HCT116 (cell line): ENCODE results near the gene SCG3. TPM values are rescaled to one million over a fixed set of nuclear protein-coding genes. Genes with fewer than 3 reads are reported as not detected.

Experiments
- ATAC-seq: fragments of 200-7000 bp; cut with Tn5 transposase; 2 replicates; pipeline ENCODE4 v1.9.1; 2020; ENCODE audit warnings: mild to moderate bottlenecking, moderate library complexity
- BruUV-seq: library from RNA; stranded (reverse); fragments of 400-500 nt; replicated peaks from 2 replicates; lab custom pipeline; 2021; lab: Mats Ljungman, UMichigan
- CTCF ChIA-PET: fragments of 300-600 bp; sonication (Branson Sonifier 250); formaldehyde crosslinking; loops from one replicate; lab custom pipeline; 2021; ENCODE audit warnings: antibody characterized with exemption; lab: Charles Lee
- POLR2A ChIA-PET: fragments of 300-600, 350-600 bp; sonication (Branson Sonifier 250); formaldehyde crosslinking; loops from one replicate; lab custom pipeline; 2021; ENCODE audit warnings: antibody characterized with exemption; lab: Charles Lee
- RAD21 ChIA-PET, 2 experiments: fragments of 300-600 bp; sonication (Branson Sonifier 250); formaldehyde crosslinking; loops; one replicate each; lab custom pipeline; 2023; ENCODE audit warnings: low total read pairs in 2 of 2; ENCODE audit not compliant: uncharacterized antibody in 2 of 2, unreplicated experiment in 2 of 2, low non-redundant PET in 1 of 2; lab: Charles Lee
- DNase-seq: peaks from one replicate; pipeline ENCODE4 v3.0.0-alpha.2; 2010; ENCODE audit warnings: low read depth, low spot score
- H2AFZ ChIP-seq: fragments of 200-600 bp; shearing (Covaris generic), sonication (generic); 2 replicates; pipeline ENCODE4 v1.6.1; 2017; ENCODE audit warnings: low read depth, mixed run types, mixed read lengths, antibody characterized with exemption, low read length; ENCODE audit not compliant: poor library complexity, severe bottlenecking
- H3K27ac ChIP-seq: 2 replicates; pipeline ENCODE4 v1.5.1; 2012; ENCODE audit warnings: low read depth, low read length
- H3K27me3 ChIP-seq: fragments of 200-600 bp; sonication (generic); 2 replicates; pipeline ENCODE4 v1.6.1; 2016; ENCODE audit warnings: mixed run types, low read length, mixed read lengths; ENCODE audit not compliant: insufficient read depth
- H3K36me3 ChIP-seq, 2 experiments: fragments of 200-500 bp in 1 of 2; fragments of 200-600 bp in 1 of 2; sonication (Bioruptor generic) in 1 of 2; sonication (generic) in 1 of 2; 2 replicates each; pipeline versions ENCODE4 v1.5.1 to v1.6.1; 2014 to 2016; ENCODE audit warnings: low read length in 2 of 2, inconsistent platforms in 1 of 2, mixed read lengths in 1 of 2, mixed run types in 1 of 2; ENCODE audit not compliant: insufficient read depth in 2 of 2, control insufficient read depth in 1 of 2
- H3K4me1 ChIP-seq, 2 experiments: fragments of 200-600 bp in 1 of 2; sonication (generic) in 1 of 2; 2 replicates each; pipeline versions ENCODE4 v1.5.1 to v1.6.1; 2012 to 2017; ENCODE audit warnings: low read length in 2 of 2, inconsistent platforms in 1 of 2, mild to moderate bottlenecking in 1 of 2, mixed read lengths in 1 of 2, mixed run types in 1 of 2, moderate library complexity in 1 of 2; ENCODE audit not compliant: insufficient read depth in 2 of 2, control insufficient read depth in 1 of 2
- H3K4me2 ChIP-seq: fragments of 200-600 bp; sonication (generic); 2 replicates; pipeline ENCODE4 v1.6.1; 2017; ENCODE audit warnings: mixed run types, low read length, mixed read lengths
- H3K4me3 ChIP-seq, 2 experiments: fragments of 200-600 bp in 1 of 2; sonication (generic) in 1 of 2; replicated peaks in 1 of 2; 2 replicates each; pipeline ENCODE4 v1.5.1; 2011 to 2016; ENCODE audit warnings: low read length in 2 of 2, control low read depth in 1 of 2, low read depth in 1 of 2, mild to moderate bottlenecking in 1 of 2, mixed read lengths in 1 of 2, mixed run types in 1 of 2
- H3K79me2 ChIP-seq: fragments of 200-600 bp; sonication (generic); 2 replicates; pipeline ENCODE4 v1.6.1; 2017; ENCODE audit warnings: mild to moderate bottlenecking, mixed run types, low read length, moderate library complexity, mixed read lengths; ENCODE audit not compliant: insufficient read depth
- H3K9ac ChIP-seq: fragments of 200-600 bp; sonication (generic); 2 replicates; pipeline ENCODE4 v1.6.1; 2016; ENCODE audit warnings: low read length, mixed read lengths
- H3K9me2 ChIP-seq: fragments of 200-600 bp; sonication (generic), shearing (Covaris generic); 2 replicates; pipeline ENCODE4 v1.6.1; 2017; ENCODE audit warnings: mixed run types, mild to moderate bottlenecking, moderate library complexity; ENCODE audit not compliant: insufficient read depth
- H3K9me3 ChIP-seq, 2 experiments: fragments of 200-500 bp in 1 of 2; fragments of 200-600 bp in 1 of 2; sonication (Bioruptor generic) in 1 of 2; sonication (generic) in 1 of 2; 2 replicates each; pipeline ENCODE4 v1.6.1; 2014 to 2017; ENCODE audit warnings: low read length in 2 of 2, mixed read lengths in 2 of 2, inconsistent platforms in 1 of 2, low read depth in 1 of 2, mild to moderate bottlenecking in 1 of 2, mixed run types in 1 of 2, moderate library complexity in 1 of 2; ENCODE audit not compliant: control insufficient read depth in 1 of 2, insufficient read depth in 1 of 2
- H4K20me1 ChIP-seq: fragments of 200-600 bp; sonication (generic), shearing (Covaris generic); 2 replicates; pipeline ENCODE4 v1.6.1; 2017; ENCODE audit warnings: mixed run types, mild to moderate bottlenecking, moderate library complexity; ENCODE audit not compliant: insufficient read depth
- EZH2phosphoT487 ChIP-seq: fragments of 200-600 bp; IDR thresholded peaks from 2 replicates; pipeline ENCODE4 v1.6.1; 2018; ENCODE audit warnings: antibody characterized with exemption, borderline replicate concordance
- JUND ChIP-seq: IDR thresholded peaks from 2 replicates; pipeline ENCODE4 v1.6.1; 2012
- POLR2A ChIP-seq: IDR thresholded peaks from 2 replicates; pipeline ENCODE4 v1.7.0; 2011; ENCODE audit warnings: borderline replicate concordance; ENCODE audit not compliant: insufficient read depth, insufficient read length; ENCODE audit errors: extremely low read depth
- POLR2AphosphoS5 ChIP-seq: IDR thresholded peaks from 2 replicates; pipeline ENCODE4 v1.6.1; 2011; ENCODE audit warnings: mild to moderate bottlenecking, low read depth, low read length, moderate library complexity
- RAD21 ChIP-seq: IDR thresholded peaks from 2 replicates; pipeline ENCODE4 v1.6.1; 2012; ENCODE audit warnings: low read depth, mild to moderate bottlenecking
- SRF ChIP-seq: IDR thresholded peaks from 2 replicates; pipeline ENCODE4 v1.6.1; 2012; ENCODE audit warnings: low read depth
- TCF7L2 ChIP-seq: IDR thresholded peaks from 2 replicates; pipeline ENCODE4 v1.7.0; 2011; ENCODE audit warnings: borderline replicate concordance, inconsistent platforms; ENCODE audit not compliant: insufficient read depth, insufficient read length; ENCODE audit errors: extremely low read depth
- ZFX ChIP-seq: fragments of 450-650 bp; IDR thresholded peaks from 2 replicates; pipeline ENCODE4 v1.6.1; 2017
- ZNF274 ChIP-seq: fragments of 200-500 bp; sonication (Bioruptor generic); IDR thresholded peaks from 2 replicates; pipeline ENCODE4 v1.6.1; 2014; ENCODE audit warnings: mild to moderate bottlenecking, low read depth, low read length, inconsistent platforms
- intact Hi-C: fragments of 100-400 bp; cut with micrococcal nuclease; formaldehyde crosslinking; loops from 2 replicates; pipeline ENCODE4 v1.10.0; 2022
- total RNA-seq: library from RNA; stranded (reverse); gene quantifications from one replicate; pipeline ENCODE4 v1.2.1, GENCODE V29; 2021; ENCODE audit not compliant: unreplicated experiment
- TF ChIP-seq, protein P1 (sequence below): IDR thresholded peaks from 2 replicates; pipeline ENCODE4 v1.6.1; 2012
- TF ChIP-seq, protein P2 (sequence below): IDR thresholded peaks from 2 replicates; pipeline ENCODE4 v1.6.1; 2012; ENCODE audit warnings: low read depth
- TF ChIP-seq, protein P3 (sequence below), 3 experiments: fragments of 200-600 bp in 1 of 3; sonication (generic) in 1 of 3; IDR thresholded peaks in 2 of 3; conservative IDR thresholded peaks in 1 of 3; 2 replicates each; pipeline ENCODE4 v1.5.1; 2012 to 2017; ENCODE audit warnings: low read depth in 2 of 3, low read length in 2 of 3, antibody characterized with exemption in 1 of 3, borderline replicate concordance in 1 of 3, control low read depth in 1 of 3, mild to moderate bottlenecking in 1 of 3, mixed read lengths in 1 of 3, mixed run types in 1 of 3, moderate library complexity in 1 of 3; ENCODE audit not compliant: insufficient read depth in 1 of 3

Gene SCG3
- total RNA-seq, 1 experiment from 2014 or later = not detected

DNA sequence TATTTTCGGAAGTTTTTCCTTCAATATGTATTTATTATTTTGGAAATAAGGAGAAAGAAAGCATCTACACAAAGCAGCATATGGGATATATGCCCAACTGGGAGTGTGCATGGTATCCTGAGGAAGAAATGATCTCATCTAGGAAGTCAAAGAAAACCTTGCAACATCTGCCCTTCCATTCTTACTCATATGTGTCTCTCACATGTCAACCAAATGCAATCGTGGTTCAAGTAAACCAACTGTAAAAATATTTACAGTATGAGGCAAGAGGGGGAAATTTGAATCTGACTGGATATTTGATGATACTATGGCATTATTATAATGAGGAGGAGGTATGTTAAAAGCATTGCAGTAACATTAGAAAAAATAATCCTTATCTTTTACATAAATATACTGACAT lies 3.2 kb upstream of the SCG3 start:
- peaks cover 7% of the 10 kb centered on the region; the same call in 1 of the 2 replicates for H3K27me3 ChIP-seq
- TF ChIP-seq TCF7L2 = no peak
- TF ChIP-seq, all 23 proteins: peak for 0
- intact Hi-C loops = no loop called here
- Histone ChIP-seq H3K4me2 (no peak overlapping the region), H3K4me1 (0 out of 4 replicates have a peak, but pooled peaks cover 0 to 3% of the 10 kb centered on the region in 2 experiments), H3K9me2 (no peaks in the 10 kb centered on the region), H3K27ac (no peak overlapping the region), H3K9ac (no peak overlapping the region), H3K9me3 (no peaks in the 10 kb centered on the region), H3K4me3 (no peak overlapping the region), H2AFZ (no peak overlapping the region), H3K36me3 (no peaks in the 10 kb centered on the region), H4K20me1 (no peaks in the 10 kb centered on the region), H3K79me2 (no peaks in the 10 kb centered on the region)
- ChIA-PET RAD21 (no interaction called here), CTCF (no interaction called here), POLR2A (no interaction called here)
- DNase-seq (no peak), ATAC-seq (no peak)
- BruUV-seq = no TSS peak

DNA sequence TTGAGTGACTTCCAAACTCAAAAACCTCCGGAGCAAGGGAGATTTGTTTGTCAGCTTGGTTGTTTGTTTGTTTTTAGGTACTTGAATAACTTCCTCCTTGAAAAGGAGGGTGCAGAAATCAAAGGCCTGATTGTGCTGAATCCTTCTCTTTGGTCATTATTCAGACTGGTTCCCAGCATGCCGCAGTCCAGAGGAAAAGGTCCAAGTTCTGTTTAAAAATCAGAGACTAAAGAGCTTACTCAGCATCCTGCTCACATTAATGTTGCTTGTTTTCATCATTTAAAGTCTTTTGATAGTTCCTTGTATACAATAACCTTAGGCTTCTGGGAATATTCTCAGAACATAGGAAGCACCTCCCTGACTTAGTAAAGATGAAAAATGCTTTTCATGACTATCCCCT lies 982 bp upstream of the SCG3 start:
- no peak for TF ChIP-seq EZH2phosphoT487
- no peak for TF ChIP-seq RAD21
- TF ChIP-seq ZFX = no peak
- no peak for TF ChIP-seq POLR2A
- TF ChIP-seq POLR2AphosphoS5 = no peak
- no peak for TF ChIP-seq JUND
- no peak for TF ChIP-seq ZNF274
- TF ChIP-seq, protein P1, sequence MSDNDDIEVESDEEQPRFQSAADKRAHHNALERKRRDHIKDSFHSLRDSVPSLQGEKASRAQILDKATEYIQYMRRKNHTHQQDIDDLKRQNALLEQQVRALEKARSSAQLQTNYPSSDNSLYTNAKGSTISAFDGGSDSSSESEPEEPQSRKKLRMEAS = no peak
- TF ChIP-seq TCF7L2 = no peak
- TF ChIP-seq SRF = no peak
- TF ChIP-seq, protein P2, sequence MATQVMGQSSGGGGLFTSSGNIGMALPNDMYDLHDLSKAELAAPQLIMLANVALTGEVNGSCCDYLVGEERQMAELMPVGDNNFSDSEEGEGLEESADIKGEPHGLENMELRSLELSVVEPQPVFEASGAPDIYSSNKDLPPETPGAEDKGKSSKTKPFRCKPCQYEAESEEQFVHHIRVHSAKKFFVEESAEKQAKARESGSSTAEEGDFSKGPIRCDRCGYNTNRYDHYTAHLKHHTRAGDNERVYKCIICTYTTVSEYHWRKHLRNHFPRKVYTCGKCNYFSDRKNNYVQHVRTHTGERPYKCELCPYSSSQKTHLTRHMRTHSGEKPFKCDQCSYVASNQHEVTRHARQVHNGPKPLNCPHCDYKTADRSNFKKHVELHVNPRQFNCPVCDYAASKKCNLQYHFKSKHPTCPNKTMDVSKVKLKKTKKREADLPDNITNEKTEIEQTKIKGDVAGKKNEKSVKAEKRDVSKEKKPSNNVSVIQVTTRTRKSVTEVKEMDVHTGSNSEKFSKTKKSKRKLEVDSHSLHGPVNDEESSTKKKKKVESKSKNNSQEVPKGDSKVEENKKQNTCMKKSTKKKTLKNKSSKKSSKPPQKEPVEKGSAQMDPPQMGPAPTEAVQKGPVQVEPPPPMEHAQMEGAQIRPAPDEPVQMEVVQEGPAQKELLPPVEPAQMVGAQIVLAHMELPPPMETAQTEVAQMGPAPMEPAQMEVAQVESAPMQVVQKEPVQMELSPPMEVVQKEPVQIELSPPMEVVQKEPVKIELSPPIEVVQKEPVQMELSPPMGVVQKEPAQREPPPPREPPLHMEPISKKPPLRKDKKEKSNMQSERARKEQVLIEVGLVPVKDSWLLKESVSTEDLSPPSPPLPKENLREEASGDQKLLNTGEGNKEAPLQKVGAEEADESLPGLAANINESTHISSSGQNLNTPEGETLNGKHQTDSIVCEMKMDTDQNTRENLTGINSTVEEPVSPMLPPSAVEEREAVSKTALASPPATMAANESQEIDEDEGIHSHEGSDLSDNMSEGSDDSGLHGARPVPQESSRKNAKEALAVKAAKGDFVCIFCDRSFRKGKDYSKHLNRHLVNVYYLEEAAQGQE = no peak
- TF ChIP-seq, protein P3, sequence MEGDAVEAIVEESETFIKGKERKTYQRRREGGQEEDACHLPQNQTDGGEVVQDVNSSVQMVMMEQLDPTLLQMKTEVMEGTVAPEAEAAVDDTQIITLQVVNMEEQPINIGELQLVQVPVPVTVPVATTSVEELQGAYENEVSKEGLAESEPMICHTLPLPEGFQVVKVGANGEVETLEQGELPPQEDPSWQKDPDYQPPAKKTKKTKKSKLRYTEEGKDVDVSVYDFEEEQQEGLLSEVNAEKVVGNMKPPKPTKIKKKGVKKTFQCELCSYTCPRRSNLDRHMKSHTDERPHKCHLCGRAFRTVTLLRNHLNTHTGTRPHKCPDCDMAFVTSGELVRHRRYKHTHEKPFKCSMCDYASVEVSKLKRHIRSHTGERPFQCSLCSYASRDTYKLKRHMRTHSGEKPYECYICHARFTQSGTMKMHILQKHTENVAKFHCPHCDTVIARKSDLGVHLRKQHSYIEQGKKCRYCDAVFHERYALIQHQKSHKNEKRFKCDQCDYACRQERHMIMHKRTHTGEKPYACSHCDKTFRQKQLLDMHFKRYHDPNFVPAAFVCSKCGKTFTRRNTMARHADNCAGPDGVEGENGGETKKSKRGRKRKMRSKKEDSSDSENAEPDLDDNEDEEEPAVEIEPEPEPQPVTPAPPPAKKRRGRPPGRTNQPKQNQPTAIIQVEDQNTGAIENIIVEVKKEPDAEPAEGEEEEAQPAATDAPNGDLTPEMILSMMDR (IDR thresholded peaks at IDR 0.05 in 2 of 3, conservative IDR thresholded peaks at IDR 0.05 in 1 of 3; ENCODE audit: borderline replicate concordance in 1 of 3, insufficient read depth in 1 of 3, low read depth in 2 of 3, low read length in 2 of 3) = no peak
- Histone ChIP-seq H3K27ac (no peak overlapping the region), H3K4me1 (no peaks in the 10 kb centered on the region), H3K36me3 (no peaks in the 10 kb centered on the region), H3K27me3 (peaks cover 24% of the 10 kb centered on the region; the same call in 1 of the 2 replicates), H3K9ac (no peak overlapping the region), H3K79me2 (no peaks in the 10 kb centered on the region), H3K9me2 (no peaks in the 10 kb centered on the region), H3K4me3 (no peak overlapping the region), H3K9me3 (no peaks in the 10 kb centered on the region), H2AFZ (no peak overlapping the region), H3K4me2 (no peak overlapping the region), H4K20me1 (no peaks in the 10 kb centered on the region)
- intact Hi-C loops = no loop called here
- POLR2A ChIA-PET = no interaction called here
- DNase-seq (no peak), ATAC-seq (no peak)
- RAD21 ChIA-PET = no interaction called here
- CTCF ChIA-PET = no interaction called here
- BruUV-seq = no TSS peak
